Activated CD8-positive, alpha-beta T cell treated with anti-CD3 and anti-CD28 coated beads, Interleukin-2, amount 10 ng/mL, durations not matched to agents 7 days and 5 days (primary cell): Measurements from ENCODE around the gene MRPL43. TPM values are rescaled to one million over a fixed set of nuclear protein-coding genes. Genes with fewer than 3 reads are reported as not detected.

Experiments used
- ATAC-seq: fragments of 150-1000 bp; cut with Tn5 transposase; one replicate; pipeline ENCODE4 v1.10.0; 2021; ENCODE audit warnings: moderate library complexity
- CTCF ChIA-PET: fragments of 350-600 bp; sonication (Branson Sonifier 250); formaldehyde crosslinking; loops from one replicate; lab custom pipeline; 2021; ENCODE audit warnings: antibody characterized with exemption; lab: Charles Lee
- POLR2A ChIA-PET: fragments of 350-600 bp; sonication (Branson Sonifier 250); formaldehyde crosslinking; loops from one replicate; lab custom pipeline; 2021; ENCODE audit warnings: antibody characterized with exemption; lab: Charles Lee
- DNase-seq: peaks from one replicate; pipeline ENCODE4 v3.0.0-alpha.2; 2020
- H3K27ac Mint-ChIP-seq: one replicate; pipeline ENCODE4 v1.8.0; 2021; ENCODE audit warnings: mild to moderate bottlenecking, mixed read lengths
- H3K27me3 Mint-ChIP-seq: one replicate; pipeline ENCODE4 v1.8.0; 2021; ENCODE audit warnings: low read depth, mixed read lengths
- H3K36me3 Mint-ChIP-seq: one replicate; pipeline ENCODE4 v1.8.0; 2021; ENCODE audit warnings: low read depth, mixed read lengths
- H3K4me1 Mint-ChIP-seq: one replicate; pipeline ENCODE4 v1.8.0; 2021; ENCODE audit warnings: low read depth, mixed read lengths
- H3K4me3 Mint-ChIP-seq: one replicate; pipeline ENCODE4 v1.8.0; 2021; ENCODE audit warnings: mild to moderate bottlenecking, mixed read lengths
- H3K9me3 Mint-ChIP-seq: one replicate; pipeline ENCODE4 v1.8.0; 2022; ENCODE audit warnings: mixed read lengths; ENCODE audit not compliant: insufficient read depth
- total RNA-seq, 2 experiments: library from RNA; stranded (reverse); gene quantifications; one replicate each; pipeline ENCODE4 v1.2.3, GENCODE V29; 2021

The MRPL43 gene
- total RNA-seq, 2 experiments from 2014 or later = 46.1 to 48.9 TPM

DNA sequence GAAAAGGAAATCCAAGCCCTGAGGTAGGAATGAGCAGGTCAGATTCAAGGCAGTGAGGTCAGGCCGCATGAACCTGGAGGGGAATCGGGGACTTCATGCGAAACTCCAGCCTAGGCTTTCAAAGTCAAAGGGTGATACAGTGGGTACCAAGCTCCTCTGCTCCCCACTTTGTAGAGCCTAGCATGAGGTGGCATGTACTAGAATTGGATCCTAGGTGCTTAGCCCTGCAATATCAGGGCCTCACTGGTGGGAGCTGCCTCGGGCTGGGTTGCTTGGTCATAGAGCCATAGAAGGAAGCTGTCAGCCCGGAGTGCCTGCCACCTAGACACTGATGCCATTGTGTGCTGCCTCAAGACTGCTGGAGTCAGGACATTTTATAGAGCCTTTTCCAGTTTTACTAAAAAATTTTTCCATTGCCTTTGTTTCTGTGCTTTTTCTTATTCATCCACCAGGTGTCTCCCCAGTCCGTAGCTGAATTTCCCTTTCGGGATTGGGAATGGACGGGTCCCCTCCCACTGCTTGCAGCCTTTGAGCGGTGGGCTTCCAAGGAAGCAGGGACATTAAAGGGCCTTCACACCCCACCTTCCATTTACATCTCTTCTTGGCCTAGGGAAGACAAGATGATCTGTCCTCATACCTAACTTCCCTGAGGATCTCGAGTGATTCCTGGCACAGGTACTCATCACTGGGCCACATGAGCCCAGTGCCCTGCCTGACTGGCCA lies 6.8 kb upstream of the MRPL43 start:
- DNase-seq (no peak), ATAC-seq (no peak)
- no peaks in the 10 kb centered on the region for H3K9me3 Mint-ChIP-seq
- H3K27me3 Mint-ChIP-seq = no peaks in the 10 kb centered on the region
- no peak overlapping the region for H3K27ac Mint-ChIP-seq
- H3K4me1 Mint-ChIP-seq = peaks cover 30% of the 10 kb centered on the region
- ChIA-PET CTCF (interaction anchor here (10.1 kb wide), 1 partner anchor 23 kb away, joined by 154 read pairs; no protein-coding TSS in a partner anchor), POLR2A (no interaction called here)
- H3K36me3 Mint-ChIP-seq = peaks cover 33% of the 10 kb centered on the region
- H3K4me3 Mint-ChIP-seq = no peak overlapping the region

DNA sequence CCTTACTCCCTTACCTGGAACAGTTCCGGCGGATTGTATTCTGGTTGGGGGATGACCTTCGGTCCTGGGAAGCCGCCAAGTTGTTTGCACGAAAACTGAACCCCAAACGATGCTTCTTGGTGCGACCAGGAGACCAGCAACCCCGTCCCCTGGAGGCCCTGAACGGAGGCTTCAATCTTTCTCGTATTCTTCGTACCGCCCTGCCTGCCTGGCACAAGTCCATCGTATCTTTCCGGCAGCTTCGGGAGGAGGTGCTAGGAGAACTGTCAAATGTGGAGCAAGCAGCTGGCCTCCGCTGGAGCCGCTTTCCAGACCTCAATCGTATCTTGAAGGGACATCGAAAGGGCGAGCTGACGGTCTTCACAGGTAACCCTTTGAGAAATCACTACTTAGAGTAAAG lies 1.8 kb upstream of the MRPL43 start:
- ATAC-seq (no peak), DNase-seq (no peak)
- H3K27me3 Mint-ChIP-seq = no peaks in the 10 kb centered on the region
- POLR2A ChIA-PET = no interaction called here
- peaks cover 44% of the 10 kb centered on the region for H3K4me1 Mint-ChIP-seq
- H3K9me3 Mint-ChIP-seq = no peaks in the 10 kb centered on the region
- peaks cover 41% of the 10 kb centered on the region for H3K36me3 Mint-ChIP-seq
- CTCF ChIA-PET = interaction anchor here (1.4 to 6.0 kb wide), 2 partner anchors 8 to 20 kb away, joined by 4 to 60 read pairs; partner anchors contain the start of gene LZTS2
- H3K4me3 Mint-ChIP-seq = peak overlapping the region; percentile 88
- H3K27ac Mint-ChIP-seq = no peak overlapping the region

DNA sequence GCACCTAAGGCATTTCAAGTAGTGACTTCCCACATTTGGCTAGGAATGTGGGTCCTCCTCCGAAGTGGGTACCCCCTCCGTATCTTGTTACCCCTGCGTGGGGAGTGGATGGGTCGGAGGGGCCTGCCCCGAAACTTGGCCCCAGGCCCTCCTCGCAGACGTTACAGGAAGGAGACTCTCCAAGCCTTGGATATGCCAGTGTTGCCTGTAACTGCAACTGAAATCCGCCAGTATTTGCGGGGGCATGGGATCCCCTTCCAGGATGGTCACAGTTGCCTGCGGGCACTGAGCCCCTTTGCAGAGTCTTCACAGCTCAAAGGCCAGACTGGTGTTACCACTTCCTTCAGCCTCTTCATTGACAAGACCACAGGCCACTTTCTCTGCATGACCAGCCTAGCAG lies 869 bp upstream of the MRPL43 start:
- POLR2A ChIA-PET = interaction anchor here (1.1 kb wide), 1 partner anchor 8 kb away, joined by 5 read pairs; no protein-coding TSS in a partner anchor
- peak overlapping the region; percentile 88 for H3K4me3 Mint-ChIP-seq
- ATAC-seq = no peak
- peaks cover 33% of the 10 kb centered on the region for H3K36me3 Mint-ChIP-seq
- no peaks in the 10 kb centered on the region for H3K9me3 Mint-ChIP-seq
- H3K4me1 Mint-ChIP-seq = peaks cover 44% of the 10 kb centered on the region
- H3K27ac Mint-ChIP-seq = no peak overlapping the region
- CTCF ChIA-PET = interaction anchor here (0.9 to 6.0 kb wide), 3 partner anchors 9 to 252 kb away, joined by 3 to 60 read pairs (median 3); partner anchors contain the start of gene LZTS2
- no peak for DNase-seq
- no peaks in the 10 kb centered on the region for H3K27me3 Mint-ChIP-seq

DNA sequence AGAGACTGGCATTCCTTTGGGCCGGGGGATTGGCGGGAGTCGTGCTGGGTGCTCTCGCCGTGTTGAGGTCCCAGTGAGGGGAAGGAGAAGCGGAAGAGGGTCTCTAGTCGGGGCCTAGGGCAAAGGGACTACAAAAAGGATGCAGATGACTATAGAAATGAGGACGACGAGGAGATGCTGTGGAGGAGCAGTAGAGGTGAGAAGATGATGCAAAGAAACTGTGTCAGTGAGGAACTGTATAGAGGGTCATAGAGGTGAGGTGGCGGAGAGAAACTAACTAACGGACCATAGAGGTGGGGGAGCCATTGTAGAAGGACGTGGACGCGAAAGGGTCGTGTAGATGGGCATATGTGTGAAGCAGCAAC lies 370 bp upstream of the MRPL43 start:
- DNase-seq (no peak), ATAC-seq (no peak)
- ChIA-PET POLR2A (interaction anchor here (1.1 kb wide), 1 partner anchor 9 kb away, joined by 5 read pairs; no protein-coding TSS in a partner anchor), CTCF (interaction anchor here (0.9 to 6.0 kb wide), 4 partner anchors 10 to 251 kb away, joined by 3 to 60 read pairs (median 3); partner anchors contain the start of gene LZTS2)
- Mint-ChIP-seq H3K36me3 (peaks cover 31% of the 10 kb centered on the region), H3K27me3 (no peaks in the 10 kb centered on the region), H3K4me1 (peaks cover 44% of the 10 kb centered on the region), H3K9me3 (no peaks in the 10 kb centered on the region), H3K27ac (peak overlapping the region; percentile 79), H3K4me3 (peak overlapping the region; percentile 88)

DNA sequence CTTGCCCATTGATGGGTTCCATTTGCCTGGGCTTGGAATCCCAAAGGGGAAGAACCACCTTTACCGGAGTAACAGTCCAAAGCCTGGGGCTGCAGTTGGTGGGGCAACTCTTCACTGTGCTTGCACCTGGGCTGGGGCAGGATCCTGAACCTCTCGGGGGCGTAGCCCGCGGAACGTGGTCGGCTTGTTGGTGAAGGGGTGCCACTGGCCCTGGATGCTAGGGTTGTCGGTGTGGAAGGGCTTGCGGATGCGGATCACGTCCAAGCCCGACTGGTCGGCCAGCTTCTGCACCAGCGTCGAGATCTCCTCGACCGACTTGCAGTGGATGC lies 710 bp downstream of the MRPL43 start:
- no peak for ATAC-seq
- POLR2A ChIA-PET = no interaction called here
- DNase-seq = no peak
- Mint-ChIP-seq H3K9me3 (no peaks in the 10 kb centered on the region), H3K36me3 (peaks cover 29% of the 10 kb centered on the region), H3K4me1 (peaks cover 44% of the 10 kb centered on the region), H3K27ac (peak overlapping the region; percentile 4), H3K27me3 (no peaks in the 10 kb centered on the region), H3K4me3 (peak overlapping the region; percentile 88)
- CTCF ChIA-PET = interaction anchor here (1.7 to 6.0 kb wide), 2 partner anchors 11 to 28 kb away, joined by 7 to 60 read pairs; partner anchors contain the start of gene LZTS2

DNA sequence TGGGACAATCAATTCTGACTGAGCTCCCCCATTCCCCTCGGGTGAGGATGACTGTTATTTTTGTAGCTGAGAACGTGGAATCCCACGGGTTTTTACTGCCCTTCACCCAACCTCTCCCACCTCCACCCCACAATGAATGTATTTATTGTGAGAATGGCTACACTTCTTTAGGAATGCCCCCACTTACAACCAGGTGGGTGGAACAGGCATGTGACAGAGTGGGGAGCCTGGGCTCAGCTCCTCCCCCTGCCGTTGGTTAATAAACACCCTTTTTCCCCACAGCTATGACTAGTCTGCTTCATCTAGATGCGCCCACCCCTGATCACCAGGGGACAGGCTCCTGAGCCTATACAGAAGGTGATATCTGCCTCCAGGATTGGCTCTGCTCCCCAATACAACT lies 2.0 kb downstream of the MRPL43 start:
- Mint-ChIP-seq H3K4me1 (peaks cover 41% of the 10 kb centered on the region), H3K36me3 (peaks cover 18% of the 10 kb centered on the region), H3K9me3 (no peaks in the 10 kb centered on the region), H3K4me3 (no peak overlapping the region), H3K27ac (no peak overlapping the region), H3K27me3 (no peaks in the 10 kb centered on the region)
- CTCF ChIA-PET = interaction anchor here (1.5 to 6.0 kb wide), 2 partner anchors 12 to 16 kb away, joined by 4 to 60 read pairs; partner anchors contain the start of genes LZTS2 and SEMA4G
- POLR2A ChIA-PET = no interaction called here
- DNase-seq (no peak), ATAC-seq (no peak)

DNA sequence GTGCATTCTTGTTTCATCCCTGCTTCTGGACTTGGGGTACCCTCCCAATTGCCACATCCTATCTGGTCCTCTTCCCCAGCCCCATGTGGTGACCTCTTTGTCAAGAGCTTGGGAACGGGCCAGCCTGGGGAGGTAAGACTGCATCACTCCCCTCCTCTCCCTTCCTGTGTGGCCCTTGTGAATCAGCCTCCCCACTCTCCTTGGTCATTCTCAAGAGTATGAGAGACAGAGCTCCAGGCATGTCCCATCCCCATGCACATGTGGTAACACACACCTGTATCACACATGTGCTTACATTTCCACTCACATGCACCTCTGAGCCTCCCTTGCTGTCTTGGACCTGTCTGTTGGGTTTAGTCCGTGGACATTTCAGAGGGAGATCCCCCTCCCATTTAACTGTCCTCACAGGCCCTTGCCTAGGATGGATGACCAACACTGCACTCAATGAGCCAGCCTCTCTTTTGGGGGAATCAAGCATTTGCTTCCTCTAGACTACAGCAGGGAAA lies 2.6 kb downstream of the MRPL43 start:
- ChIA-PET POLR2A (no interaction called here), CTCF (interaction anchor here (1.5 to 6.0 kb wide), 2 partner anchors 13 to 15 kb away, joined by 4 to 60 read pairs; partner anchors contain the start of genes LZTS2 and SEMA4G)
- Mint-ChIP-seq H3K4me1 (peaks cover 40% of the 10 kb centered on the region), H3K27me3 (no peaks in the 10 kb centered on the region), H3K4me3 (no peak overlapping the region), H3K27ac (peak overlapping the region; percentile 43), H3K9me3 (no peaks in the 10 kb centered on the region), H3K36me3 (peaks cover 16% of the 10 kb centered on the region)
- ATAC-seq (no peak), DNase-seq (no peak)

DNA sequence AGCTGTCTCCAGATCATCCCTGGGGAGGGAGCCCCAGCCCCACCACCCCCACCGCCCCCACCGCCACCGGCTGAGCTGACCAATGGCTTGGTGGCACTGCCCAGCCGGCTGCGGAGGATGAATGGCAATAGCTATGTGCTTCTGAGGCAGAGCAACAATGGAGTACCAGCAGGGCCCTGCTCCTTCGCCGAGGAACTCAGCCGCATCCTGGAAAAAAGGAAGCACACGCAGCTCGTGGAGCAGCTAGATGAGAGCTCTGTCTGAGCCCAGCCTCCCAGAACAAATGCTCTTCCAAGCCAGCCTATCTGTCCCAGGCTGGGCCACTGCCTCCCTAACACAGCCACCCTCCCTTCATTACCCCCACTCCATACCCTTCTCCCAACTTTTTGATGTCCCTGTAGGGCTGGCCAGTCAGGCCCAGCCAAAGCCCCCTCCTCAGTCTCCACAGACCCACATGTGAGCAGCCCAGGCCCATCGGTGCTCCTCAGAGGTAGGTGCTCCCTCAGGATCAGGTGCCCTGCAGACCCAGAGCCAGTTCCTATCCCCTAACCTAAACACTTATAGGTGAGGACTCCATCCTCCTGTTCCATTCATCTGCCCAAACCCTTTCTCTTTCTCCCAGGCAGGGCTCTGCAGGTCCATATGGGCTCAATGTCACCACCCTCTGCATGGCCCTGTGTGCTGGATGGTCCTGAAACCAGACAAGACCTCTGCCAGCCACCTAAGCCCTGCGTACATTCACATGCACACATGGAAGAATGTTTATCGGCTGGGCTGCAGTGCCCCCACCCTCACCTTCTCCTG lies 3.2 kb downstream of the MRPL43 start:
- peaks cover 15% of the 10 kb centered on the region for H3K36me3 Mint-ChIP-seq
- POLR2A ChIA-PET = no interaction called here
- no peak overlapping the region for H3K27ac Mint-ChIP-seq
- CTCF ChIA-PET = interaction anchor here (1.5 to 6.0 kb wide), 2 partner anchors 13 to 31 kb away, joined by 3 to 60 read pairs; partner anchors contain the start of gene LZTS2
- H3K4me3 Mint-ChIP-seq = no peak overlapping the region
- no peak for ATAC-seq
- DNase-seq = no peak
- H3K9me3 Mint-ChIP-seq = no peaks in the 10 kb centered on the region
- peaks cover 34% of the 10 kb centered on the region for H3K4me1 Mint-ChIP-seq
- H3K27me3 Mint-ChIP-seq = no peaks in the 10 kb centered on the region

DNA sequence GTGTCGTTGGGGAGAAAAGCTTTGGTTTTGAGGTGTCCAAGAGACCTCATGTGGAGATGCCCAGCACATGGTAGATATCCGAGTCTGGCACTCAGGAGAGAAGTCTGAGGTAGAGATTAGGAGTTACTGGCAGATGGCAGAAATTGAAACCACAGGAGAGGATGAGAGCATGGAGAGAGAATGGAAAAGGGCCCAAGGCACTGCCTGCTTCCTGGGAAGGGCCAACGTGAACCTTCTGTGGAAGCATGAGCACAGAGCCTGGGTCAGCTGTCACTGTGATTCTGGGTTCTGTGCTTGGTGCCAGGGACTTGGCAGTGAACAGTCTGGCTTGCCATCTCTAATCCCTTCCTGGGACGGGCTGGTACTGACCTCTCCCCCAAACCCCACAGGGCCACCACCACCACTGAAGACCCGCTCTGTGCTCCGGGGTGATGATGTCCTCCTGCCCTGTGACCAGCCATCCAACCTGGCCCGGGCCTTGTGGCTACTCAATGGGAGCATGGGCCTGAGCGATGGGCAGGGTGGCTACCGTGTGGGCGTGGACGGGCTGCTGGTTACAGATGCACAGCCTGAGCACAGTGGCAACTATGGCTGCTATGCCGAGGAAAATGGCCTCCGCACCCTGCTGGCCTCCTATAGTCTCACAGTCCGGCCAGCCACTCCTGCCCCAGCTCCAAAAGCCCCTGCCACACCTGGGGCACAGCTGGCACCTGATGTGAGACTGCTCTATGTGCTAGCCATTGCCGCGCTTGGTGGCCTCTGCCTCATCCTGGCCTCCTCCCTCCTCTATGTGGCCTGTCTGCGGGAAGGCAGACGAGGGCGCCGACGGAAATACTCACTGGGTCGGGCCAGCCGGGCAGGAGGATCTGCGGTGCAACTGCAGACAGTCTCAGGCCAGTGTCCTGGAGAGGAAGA lies 4.1 kb downstream of the MRPL43 start:
- ChIA-PET POLR2A (no interaction called here), CTCF (interaction anchor here (1.5 kb wide), 1 partner anchor 32 kb away, joined by 3 read pairs; no protein-coding TSS in a partner anchor)
- no peaks in the 10 kb centered on the region for H3K27me3 Mint-ChIP-seq
- no peak overlapping the region for H3K4me3 Mint-ChIP-seq
- no peak for ATAC-seq
- no peak for DNase-seq
- H3K4me1 Mint-ChIP-seq = peaks cover 26% of the 10 kb centered on the region
- no peak overlapping the region for H3K27ac Mint-ChIP-seq
- no peaks in the 10 kb centered on the region for H3K9me3 Mint-ChIP-seq
- H3K36me3 Mint-ChIP-seq = peaks cover 15% of the 10 kb centered on the region

DNA sequence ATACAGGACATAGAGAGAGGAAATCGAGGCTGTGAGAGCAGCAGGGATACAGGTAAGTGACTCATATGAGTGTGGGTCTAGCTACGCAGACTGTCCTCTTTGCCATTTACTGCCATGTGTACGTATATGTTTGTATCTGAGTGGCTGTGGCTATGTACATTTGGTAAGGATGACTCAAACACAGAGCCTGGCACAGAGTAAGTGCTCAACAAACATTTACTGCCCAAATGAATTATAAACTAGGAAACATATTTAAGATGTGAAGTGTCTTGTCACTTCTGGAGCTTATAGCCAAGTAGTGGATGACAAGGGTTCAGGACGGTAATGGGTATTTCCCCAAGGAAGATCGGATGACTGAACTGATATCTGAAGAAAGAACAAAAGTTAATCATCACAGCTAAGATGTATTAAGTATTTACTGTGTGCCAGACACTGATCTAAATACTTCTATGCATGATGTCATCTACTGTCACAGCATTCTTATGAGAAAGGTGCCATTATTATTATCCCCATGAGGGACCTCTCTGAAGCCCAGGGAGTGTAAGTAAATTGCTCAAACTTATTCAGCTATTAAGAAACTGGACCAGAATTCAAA lies 6.0 kb downstream of the MRPL43 start:
- ChIA-PET CTCF (interaction anchor here (1.0 to 1.3 kb wide), 2 partner anchors 12 to 17 kb away, joined by 3 to 5 read pairs; partner anchors contain the start of gene SEMA4G), POLR2A (interaction anchor here (1.6 kb wide), 1 partner anchor 25 kb away, joined by 5 read pairs; no protein-coding TSS in a partner anchor)
- no peak for DNase-seq
- no peak overlapping the region for H3K4me3 Mint-ChIP-seq
- no peak overlapping the region for H3K27ac Mint-ChIP-seq
- H3K27me3 Mint-ChIP-seq = no peaks in the 10 kb centered on the region
- ATAC-seq = no peak
- peaks cover 10% of the 10 kb centered on the region for H3K4me1 Mint-ChIP-seq
- H3K9me3 Mint-ChIP-seq = no peaks in the 10 kb centered on the region
- H3K36me3 Mint-ChIP-seq = peaks cover 5% of the 10 kb centered on the region
